Prostate gland (tissue), 2 donors: ENCODE results near the gene KIF5C.

ENCODE experiments used
- CTCF ChIP-seq, 4 experiments: fragments of 200-600 bp in 2 of 4; fragments of 450-650 bp in 2 of 4; sonication (generic) in 2 of 4; IDR thresholded peaks; 1 replicate in 3 of 4; 2 replicates in 1 of 4; pipeline ENCODE4 v1.5.1; 2016 to 2019; ENCODE audit warnings: antibody characterized with exemption in 4 of 4, mild to moderate bottlenecking in 2 of 4, moderate library complexity in 2 of 4
- POLR2A ChIP-seq: fragments of 450-650 bp; IDR thresholded peaks from one replicate; pipeline ENCODE4 v1.6.1; 2016; ENCODE audit warnings: antibody characterized with exemption, mild to moderate bottlenecking
- POLR2AphosphoS5 ChIP-seq: sonication (generic); formaldehyde crosslinking; IDR thresholded peaks from one replicate; pipeline ENCODE4 v1.6.1; 2017; ENCODE audit warnings: antibody characterized with exemption

- TF ChIP-seq POLR2AphosphoS5 (no peak), CTCF (IDR thresholded peaks at IDR 0.05) (no peak), POLR2A (no peak)
Measured at GRCh38 chr2:148969659-148970061, 94.6 kb downstream of the KIF5C start.
